ENCODE results near the gene ANKEF1. TPM values are rescaled to one million over a fixed set of nuclear protein-coding genes. Genes with fewer than 3 reads are reported as not detected.

ANKEF1 gene
- total and polyA plus RNA-seq, 2 donors (not counting 1 experiment from before 2014, with no cell fraction given): 1.1 to 3.0 TPM

- Histone ChIP-seq H3K4me2 (replicated peaks; ENCODE audit: low read depth, low read length, poor library complexity, severe bottlenecking) (no peak overlapping the region), H3K36me3 (replicated peaks in 1 of 2; ENCODE audit: control extremely low read depth in 1 of 2, control insufficient read depth in 1 of 2, extremely low read depth in 1 of 2, insufficient read depth in 2 of 2, low read length in 1 of 2) (no peaks in the 10 kb centered on the region), H3K9ac (ENCODE audit: low read length) (no peak overlapping the region), H3K4me3 (ENCODE audit: control extremely low read depth in 1 of 5, extremely low read depth in 1 of 5, insufficient read depth in 1 of 5, low read depth in 2 of 5, low read length in 4 of 5) (no peak overlapping the region), H4K20me1 (ENCODE audit: control insufficient read depth, insufficient read depth, low read length, poor library complexity, severe bottlenecking) (no peaks in the 10 kb centered on the region), H2AFZ (ENCODE audit: insufficient read depth, low read depth, low read length, poor library complexity, severe bottlenecking) (no peak overlapping the region), H3K4me1 (ENCODE audit: control insufficient read depth in 2 of 2, insufficient read depth in 2 of 2, low read length in 2 of 2) (no peaks in the 10 kb centered on the region), H3K27me3 (replicated peaks in 1 of 4; ENCODE audit: control extremely low read depth in 1 of 4, control insufficient read depth in 3 of 4, insufficient read depth in 4 of 4, low read length in 3 of 4) (peaks cover 0 to 12% (median 5%) of the 10 kb centered on the region in 4 experiments), H3K27ac (ENCODE audit: low read length in 2 of 2) (no peak overlapping the region), H3K9me3 (ENCODE audit: control extremely low read depth in 1 of 3, control insufficient read depth in 2 of 3, insufficient read depth in 1 of 3, low read length in 2 of 3) (no peaks in the 10 kb centered on the region), H3K79me2 (ENCODE audit: control insufficient read depth, insufficient read depth, low read length) (no peaks in the 10 kb centered on the region)
- TF ChIP-seq CTCF (IDR thresholded peaks at IDR 0.05) (no peak), EZH2 (IDR thresholded peaks at IDR 0.05; ENCODE audit: borderline replicate concordance, insufficient read depth, low read depth, low read length, poor library complexity, severe bottlenecking) (no peak)
- no peaks in the 10 kb centered on the region for H3K9me3 Mint-ChIP-seq (ENCODE audit: insufficient read depth)
- ChIA-PET CTCF (interaction anchor here (1.1 to 2.0 kb wide), 2 partner anchors 12 to 100 kb away, joined by 4 to 9 read pairs; no protein-coding TSS in a partner anchor), POLR2A (no interaction called here)
- no peak overlapping the region for H3K27ac Mint-ChIP-seq
- DNase-seq: no peak
- WGBS (ENCODE audit: insufficient coverage): 100% methylated on average over 1 of the region's 3 CpGs
- peaks cover 7% of the 10 kb centered on the region for H3K4me1 Mint-ChIP-seq
- no peak overlapping the region for H3K4me3 Mint-ChIP-seq
- H3K27me3 Mint-ChIP-seq: peaks cover 29% of the 10 kb centered on the region
- ATAC-seq (ENCODE audit: low read depth): no peak
- intact Hi-C loops (cut with micrococcal nuclease): no loop called here
These were observed 43.6 kb downstream of the ANKEF1 start for GRCh38 chr20:10078403-10078802.

- Mint-ChIP-seq H3K27ac (no peak overlapping the region), H3K27me3 (peaks cover 22% of the 10 kb centered on the region), H3K9me3 (ENCODE audit: insufficient read depth) (no peaks in the 10 kb centered on the region), H3K4me1 (no peaks in the 10 kb centered on the region), H3K4me3 (no peak overlapping the region)
- Histone ChIP-seq H3K36me3 (replicated peaks in 1 of 2; ENCODE audit: control extremely low read depth in 1 of 2, control insufficient read depth in 1 of 2, extremely low read depth in 1 of 2, insufficient read depth in 2 of 2, low read length in 1 of 2) (no peaks in the 10 kb centered on the region), H3K9me3 (ENCODE audit: control extremely low read depth in 1 of 3, control insufficient read depth in 2 of 3, insufficient read depth in 1 of 3, low read length in 2 of 3) (no peaks in the 10 kb centered on the region), H3K9ac (ENCODE audit: low read length) (no peak overlapping the region), H3K4me3 (ENCODE audit: control extremely low read depth in 1 of 5, extremely low read depth in 1 of 5, insufficient read depth in 1 of 5, low read depth in 2 of 5, low read length in 4 of 5) (no peak overlapping the region), H3K27ac (ENCODE audit: low read length in 2 of 2) (no peak overlapping the region), H4K20me1 (ENCODE audit: control insufficient read depth, insufficient read depth, low read length, poor library complexity, severe bottlenecking) (no peaks in the 10 kb centered on the region), H3K4me1 (ENCODE audit: control insufficient read depth in 2 of 2, insufficient read depth in 2 of 2, low read length in 2 of 2) (no peaks in the 10 kb centered on the region), H2AFZ (ENCODE audit: insufficient read depth, low read depth, low read length, poor library complexity, severe bottlenecking) (no peak overlapping the region), H3K79me2 (ENCODE audit: control insufficient read depth, insufficient read depth, low read length) (no peaks in the 10 kb centered on the region), H3K27me3 (replicated peaks in 1 of 4; ENCODE audit: control extremely low read depth in 1 of 4, control insufficient read depth in 3 of 4, insufficient read depth in 4 of 4, low read length in 3 of 4) (peaks cover 0 to 12% (median 5%) of the 10 kb centered on the region in 4 experiments), H3K4me2 (replicated peaks; ENCODE audit: low read depth, low read length, poor library complexity, severe bottlenecking) (no peak overlapping the region)
- POLR2A ChIA-PET: no interaction called here
- no peak for TF ChIP-seq CTCF (IDR thresholded peaks at IDR 0.05)
- TF ChIP-seq EZH2 (IDR thresholded peaks at IDR 0.05; ENCODE audit: borderline replicate concordance, insufficient read depth, low read depth, low read length, poor library complexity, severe bottlenecking): no peak
- intact Hi-C loops (cut with micrococcal nuclease): no loop called here
- ATAC-seq (ENCODE audit: low read depth): no peak
- CTCF ChIA-PET: interaction anchor here (2.0 kb wide), 1 partner anchor 10 kb away, joined by 9 read pairs; no protein-coding TSS in a partner anchor
- DNase-seq: no peak
These were observed 45.2 kb downstream of the ANKEF1 start for GRCh38 chr20:10079964-10080363.
